Measurements from ENCODE around the gene FGGY. TPM values are rescaled to one million over a fixed set of nuclear protein-coding genes. Genes with fewer than 3 reads are reported as not detected.

Gene FGGY
- total and polyA plus RNA-seq, 2 donors (not counting 3 experiments of a cell fraction or from before 2014, with no cell fraction given): 5.6 to 6.4 TPM

GRCh38 chr1:59757197-59757747 is 460.4 kb downstream of the FGGY start:
- FAIRE-seq (no peak), DNase-seq (ENCODE audit: low read depth, low spot score) (no peak)
- BruUV-seq (replicated peaks): no TSS peak
- Histone ChIP-seq H3K36me3 (ENCODE audit: control insufficient read depth in 2 of 2, extremely low read depth in 1 of 2, insufficient read depth in 2 of 2, low read length in 2 of 2) (no peaks in the 10 kb centered on the region), H3K4me2 (ENCODE audit: insufficient read depth, low read length) (no peak overlapping the region), H4K20me1 (replicated peaks; ENCODE audit: control insufficient read depth, extremely low read depth, insufficient read depth, low read length) (no peaks in the 10 kb centered on the region), H3K9ac (replicated peaks; ENCODE audit: extremely low read depth, insufficient read depth, low read length) (no peak overlapping the region), H2AFZ (ENCODE audit: low read depth, low read length) (no peak overlapping the region), H3K27ac (ENCODE audit: insufficient read depth, low read depth, low read length) (no peak overlapping the region), H3K79me2 (ENCODE audit: control insufficient read depth, insufficient read depth, low read length) (no peaks in the 10 kb centered on the region), H3K4me1 (ENCODE audit: control insufficient read depth, extremely low read depth, insufficient read depth, low read length) (peaks cover 8% of the 10 kb centered on the region), H3K9me1 (replicated peaks; ENCODE audit: control insufficient read depth, extremely low read depth, insufficient read depth, low read length) (no peaks in the 10 kb centered on the region), H3K9me3 (replicated peaks; ENCODE audit: control insufficient read depth, insufficient read depth, low read length) (no peaks in the 10 kb centered on the region), H3K4me3 (replicated peaks in 1 of 3; ENCODE audit: insufficient read depth in 1 of 3, low read depth in 1 of 3, low read length in 3 of 3) (no peak overlapping the region), H3K27me3 (ENCODE audit: control insufficient read depth in 2 of 2, insufficient read depth in 2 of 2, low read length in 2 of 2) (no peaks in the 10 kb centered on the region)
- CTCF ChIA-PET: interaction anchor here (2.7 kb wide), 1 partner anchor 1018 kb away, joined by 22 read pairs; no protein-coding TSS in a partner anchor
- intact Hi-C loops (cut with micrococcal nuclease): loop anchor here (5.0 kb wide), 3 partner anchors 160 to 675 kb away; no protein-coding TSS in a partner anchor
- TF ChIP-seq GATA2 (IDR thresholded peaks at IDR 0.05; ENCODE audit: insufficient read depth, insufficient read length, low read depth, low read length): no peak
- TF ChIP-seq CTCF (IDR thresholded peaks at IDR 0.05; ENCODE audit: extremely low read depth in 1 of 2, insufficient read depth in 1 of 2, low read depth in 1 of 2, low read length in 2 of 2): no peak
- no peak for TF ChIP-seq POLR2A (IDR thresholded peaks at IDR 0.05; ENCODE audit: low read depth, low read length)
- TF ChIP-seq JUN (IDR thresholded peaks at IDR 0.05; ENCODE audit: borderline replicate concordance, insufficient read depth, insufficient read length, low read depth): no peak
- TF ChIP-seq FOS (IDR thresholded peaks at IDR 0.05; ENCODE audit: borderline replicate concordance, insufficient read depth, low read length): no peak
- TF ChIP-seq EZH2 (IDR thresholded peaks at IDR 0.05; ENCODE audit: borderline replicate concordance, low read depth, low read length, severe bottlenecking): no peak
- TF ChIP-seq MAX (IDR thresholded peaks at IDR 0.05; ENCODE audit: insufficient read depth, insufficient read length): no peak
- no peak for TF ChIP-seq POLR2AphosphoS5 (IDR thresholded peaks at IDR 0.05; ENCODE audit: insufficient read depth, low read depth, low read length)
- no peak for TF ChIP-seq MYC (IDR thresholded peaks at IDR 0.05; ENCODE audit: low read depth, low read length)
- dilution Hi-C loops (cut with MboI; ENCODE audit: extremely low pct_ligation_motif_present, low sequenced_read_pairs): no loop called here
- POLR2A ChIA-PET: no interaction called here

Measured in endothelial cell of umbilical vein (primary cell).